ENCODE results near the gene VN1R5.

GRCh38 chr1:247246325-247247115, 9.4 kb upstream of the VN1R5 start:
- no peak for TF ChIP-seq CEBPB (tag; IDR thresholded peaks at IDR 0.05)
- TF ChIP-seq GABPA (tag; conservative IDR thresholded peaks at IDR 0.05; ENCODE audit: low read depth): no peak
- TF ChIP-seq ZNF232 (CRISPR knock-in tag; IDR thresholded peaks at IDR 0.05): no peak
- no peak for TF ChIP-seq ERF (CRISPR knock-in tag; IDR thresholded peaks at IDR 0.05)
- no peak for TF ChIP-seq CTCF (IDR thresholded peaks at IDR 0.05 in 2 of 3, conservative IDR thresholded peaks at IDR 0.05 in 1 of 3; ENCODE audit: insufficient read depth in 2 of 3, low read depth in 1 of 3, low read length in 3 of 3)
- no peak for TF ChIP-seq SP2 (IDR thresholded peaks at IDR 0.05; ENCODE audit: extremely low read depth, low read depth, low read length, poor library complexity, severe bottlenecking)
- TF ChIP-seq MAX (CRISPR knock-in tag; IDR thresholded peaks at IDR 0.05): no peak
- no peak for TF ChIP-seq TEAD4 (IDR thresholded peaks at IDR 0.05; ENCODE audit: low read length)
- TF ChIP-seq TEAD4 (CRISPR knock-in tag; IDR thresholded peaks at IDR 0.05; ENCODE audit: borderline replicate concordance): no peak
- TF ChIP-seq TCF7L2 (IDR thresholded peaks at IDR 0.05; ENCODE audit: low read depth, low read length): no peak
- no peak for TF ChIP-seq ZNF407 (IDR thresholded peaks at IDR 0.05; ENCODE audit: low read depth)

Measured in K562 (cell line).